Pulmonary artery endothelial cell (primary cell): ENCODE measurements around the gene AOC2. TPM values are rescaled to one million over a fixed set of nuclear protein-coding genes. Genes with fewer than 3 reads are reported as not detected.
"Not testable (repeated sequence)": the region's sequence is repeated elsewhere in the genome, so short reads cannot be mapped to it uniquely, and the experiment has no call there.

ENCODE experiments used
- DNase-seq: peaks from one replicate; pipeline ENCODE4 v3.0.0-alpha.2; 2011; ENCODE audit warnings: low read depth, low spot score
- total RNA-seq: library from RNA; depleted of rRNA; stranded (reverse); fragments of >200 nt; gene quantifications from 2 replicates; pipeline ENCODE4 v1.2.3, GENCODE V29; 2014

AOC2 gene
- total RNA-seq, 1 donor from 2014 or later = 0.26 TPM

- not testable (repeated sequence) for DNase-seq
Measured at GRCh38 chr17:42881706-42882105, 37.3 kb downstream of the AOC2 start.

- DNase-seq = no peak
Measured at GRCh38 chr17:42882166-42882565, 37.8 kb downstream of the AOC2 start.

GRCh38 chr17:42883802-42884558, 39.6 kb downstream of the AOC2 start:
- no peak for DNase-seq

GRCh38 chr17:42885806-42886205, 41.4 kb downstream of the AOC2 start:
- DNase-seq = not testable (repeated sequence)

GRCh38 chr17:42886283-42887176, 42.1 kb downstream of the AOC2 start:
- no peak for DNase-seq

- DNase-seq = no peak
Measured at GRCh38 chr17:42889809-42890208, 45.4 kb downstream of the AOC2 start.

- DNase-seq = no peak
Measured at GRCh38 chr17:42891539-42892152, 47.3 kb downstream of the AOC2 start.

GRCh38 chr17:42893359-42893758, 49.0 kb downstream of the AOC2 start:
- DNase-seq = no peak

GRCh38 chr17:42894283-42895184, 50.2 kb downstream of the AOC2 start:
- no peak for DNase-seq

- DNase-seq = peak; percentile 81
Measured at GRCh38 chr17:42895185-42895555, 50.8 kb downstream of the AOC2 start.

- DNase-seq = no peak
Measured at GRCh38 chr17:42898147-42898811, 53.9 kb downstream of the AOC2 start.

GRCh38 chr17:42899981-42900380, 55.6 kb downstream of the AOC2 start:
- not testable (repeated sequence) for DNase-seq

Other genes starting within 250 kb of the AOC2 start
- gene RETREG3, start 235.2 kb upstream of the AOC2 start, total RNA-seq = 52.4 and 54.0 TPM in 2 replicates
- gene TUBG1, start 234.9 kb upstream of the AOC2 start, total RNA-seq = 24.3 and 42.7 TPM in 2 replicates
- gene TUBG2, start 185.3 kb upstream of the AOC2 start, total RNA-seq = 3.6 and 4.4 TPM in 2 replicates
- 6.3 and 8.5 TPM in 2 replicates for gene PLEKHH3, start 167.6 kb upstream of the AOC2 start, total RNA-seq
- 1.9 and 2.2 TPM in 2 replicates for gene CCR10, start 162.7 kb upstream of the AOC2 start, total RNA-seq
- 30.9 and 35.4 TPM in 2 replicates for gene CNTNAP1, start 162.0 kb upstream of the AOC2 start, total RNA-seq
- 7.5 and 13.4 TPM in 2 replicates for gene EZH1, start 99.5 kb upstream of the AOC2 start, total RNA-seq
- 2.1 and 5.4 TPM in 2 replicates for gene RAMP2, start 83.4 kb upstream of the AOC2 start, total RNA-seq
- 39.0 and 55.6 TPM in 2 replicates for gene VPS25, start 71.1 kb upstream of the AOC2 start, total RNA-seq
- 0.33 and 2.6 TPM in 2 replicates for gene WNK4, start 64.0 kb upstream of the AOC2 start, total RNA-seq
- 71.8 and 73.5 TPM in 2 replicates for gene COA3, start 45.9 kb upstream of the AOC2 start, total RNA-seq
- gene CNTD1, start 45.7 kb upstream of the AOC2 start, total RNA-seq = 0.04 TPM in 1 of 2 replicates, not detected in the other
- gene BECN1, start 20.3 kb upstream of the AOC2 start, total RNA-seq = 172 and 180 TPM in 2 replicates
- gene PSME3, start 11.2 kb upstream of the AOC2 start, total RNA-seq = 89.3 and 111 TPM in 2 replicates
- 0.04 TPM in 1 of 2 replicates, not detected in the other for gene AOC3, start 6.6 kb downstream of the AOC2 start, total RNA-seq
- not detected in 2 replicates for gene G6PC1, start 56.2 kb downstream of the AOC2 start, total RNA-seq
- 22.2 and 29.3 TPM in 2 replicates for gene AARSD1, start 119.9 kb downstream of the AOC2 start, total RNA-seq
- gene PTGES3L, start 135.5 kb downstream of the AOC2 start, total RNA-seq = 0.26 TPM in 1 of 2 replicates, not detected in the other
- gene RUNDC1, start 136.0 kb downstream of the AOC2 start, total RNA-seq = 11.7 and 12.5 TPM in 2 replicates
- 827 and 1,178 TPM in 2 replicates for gene RPL27, start 153.8 kb downstream of the AOC2 start, total RNA-seq
- gene IFI35, start 162.2 kb downstream of the AOC2 start, total RNA-seq = 15.0 and 20.3 TPM in 2 replicates
- gene VAT1, start 177.8 kb downstream of the AOC2 start, total RNA-seq = 226 and 227 TPM in 2 replicates
- 0.35 and 0.46 TPM in 2 replicates for gene RND2, start 180.7 kb downstream of the AOC2 start, total RNA-seq